NCI-H1092 treated with DMSO at 0.1 percent for 48 hours (cell line): ENCODE results near the gene OTX2.

Experiments
- DNase-seq: peaks from one replicate; lab custom pipeline; 2025; lab: John Stamatoyannopoulos, UW

OTX2 gene

GRCh38 chr14:56810147-56810719 is at the start of gene OTX2:
TSS of gene OTX2 (minus strand) at chr14:56810479. CDS start at chr14:56805456, 5,023 bp downstream.
- DNase-seq = no peak

GRCh38 chr14:56858422-56858821 is 48.1 kb upstream of the OTX2 start:
- no peak for DNase-seq

GRCh38 chr14:56857216-56857615 is 46.9 kb upstream of the OTX2 start:
- DNase-seq = no peak

GRCh38 chr14:56855891-56856461 is 45.7 kb upstream of the OTX2 start:
- no peak for DNase-seq

- DNase-seq = no peak
Observed at GRCh38 chr14:56854325-56854724, 44.0 kb upstream of the OTX2 start.

GRCh38 chr14:56846970-56847930 is 37.0 kb upstream of the OTX2 start:
- DNase-seq = no peak

- DNase-seq = no peak
Observed at GRCh38 chr14:56844406-56845002, 34.2 kb upstream of the OTX2 start.

- no peak for DNase-seq
Observed at GRCh38 chr14:56841611-56842010, 31.3 kb upstream of the OTX2 start.

- DNase-seq = no peak
Observed at GRCh38 chr14:56840221-56840620, 29.9 kb upstream of the OTX2 start.

- no peak for DNase-seq
Observed at GRCh38 chr14:56829151-56829550, 18.9 kb upstream of the OTX2 start.

GRCh38 chr14:56826214-56826613 is 15.9 kb upstream of the OTX2 start:
- DNase-seq = no peak

- no peak for DNase-seq
Observed at GRCh38 chr14:56821805-56822610, 11.7 kb upstream of the OTX2 start.

- no peak for DNase-seq
Observed at GRCh38 chr14:56821177-56821576, 10.9 kb upstream of the OTX2 start.

- DNase-seq = no peak
Observed at GRCh38 chr14:56817396-56817921, 7.2 kb upstream of the OTX2 start.

- no peak for DNase-seq
Observed at GRCh38 chr14:56816574-56817391, 6.5 kb upstream of the OTX2 start.

- no peak for DNase-seq
Observed at GRCh38 chr14:56815745-56816144, 5.5 kb upstream of the OTX2 start.

- no peak for DNase-seq
Observed at GRCh38 chr14:56814969-56815700, 4.9 kb upstream of the OTX2 start.

GRCh38 chr14:56814519-56814959 is 4.3 kb upstream of the OTX2 start:
- DNase-seq = no peak

GRCh38 chr14:56813143-56813551 is 2.9 kb upstream of the OTX2 start:
- DNase-seq = no peak
